NCI-H1436 (cell line): ENCODE measurements around the gene BTN3A1.
A peak's percentile ranks its signal among the peaks of the same experiment; 100 is the strongest.
"Not testable (repeated sequence)": the region's sequence is repeated elsewhere in the genome, so short reads cannot be mapped to it uniquely, and the experiment has no call there.

Experiments used
- DNase-seq: peaks from one replicate; lab custom pipeline; 2025; lab: John Stamatoyannopoulos, UW

Gene BTN3A1

DNA sequence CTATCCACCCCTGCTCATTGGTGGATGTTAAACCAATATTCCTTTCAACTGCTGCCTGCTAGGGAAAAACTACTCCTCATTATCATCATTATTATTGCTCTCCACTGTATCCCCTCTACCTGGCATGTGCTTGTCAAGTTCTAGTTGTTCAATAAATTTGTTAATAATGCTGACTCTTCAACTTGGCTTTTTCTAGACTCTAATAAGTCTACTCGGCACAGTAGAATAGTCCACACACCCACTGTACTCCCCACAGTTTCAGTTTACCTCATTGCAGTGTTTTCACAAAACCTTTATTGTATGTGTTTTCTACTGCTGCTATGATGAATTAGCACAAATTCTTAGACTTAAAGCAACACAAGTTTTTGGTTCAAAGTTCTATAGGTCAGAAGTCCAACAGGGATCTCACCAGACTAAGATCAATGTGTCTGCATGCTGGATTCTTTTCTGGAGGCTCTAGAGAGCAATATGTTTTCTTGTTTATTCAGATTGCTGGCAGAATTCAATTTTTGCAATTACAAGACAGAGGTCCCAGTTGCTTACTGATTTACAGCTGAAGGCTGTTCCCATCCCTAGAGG, 13.1 kb downstream of the BTN3A1 start:
- no peak for DNase-seq

DNA sequence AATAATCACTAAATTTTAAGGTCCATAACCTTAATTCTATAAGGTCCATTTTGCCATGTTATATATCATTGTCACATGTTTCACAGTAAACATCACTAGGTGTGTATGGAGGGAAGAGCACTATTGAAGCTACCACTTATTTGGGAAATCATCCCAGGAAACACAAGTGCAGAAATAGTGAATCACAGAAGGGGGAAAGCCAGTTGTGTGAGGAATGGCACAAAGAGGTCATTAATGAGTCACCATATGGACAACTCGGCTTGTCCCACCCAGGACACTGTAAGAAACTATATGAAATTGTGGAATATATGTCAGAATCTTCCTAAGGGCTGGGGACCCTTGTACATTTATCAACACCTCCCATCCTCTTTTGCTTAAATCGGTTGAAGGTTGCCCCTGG, 13.7 kb downstream of the BTN3A1 start:
- no peak for DNase-seq

DNA sequence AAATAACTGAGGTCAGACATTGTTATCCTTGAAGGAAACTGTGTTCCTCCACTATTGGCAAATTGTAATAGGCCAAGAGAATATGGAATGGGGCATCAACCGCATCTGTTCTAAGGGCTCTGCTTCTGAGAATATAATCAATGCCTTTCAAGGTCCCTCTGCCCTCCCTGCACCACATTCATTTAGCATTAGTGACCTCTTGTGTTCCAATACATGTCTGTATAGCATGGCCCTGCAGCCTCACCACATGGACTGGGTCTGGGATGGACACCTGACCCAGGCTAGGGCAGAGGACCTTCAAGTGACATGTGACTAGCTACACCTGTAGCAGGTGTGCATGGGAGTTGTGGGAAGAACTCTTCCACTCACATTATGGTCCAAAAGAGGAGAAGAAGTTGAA, 14.2 kb downstream of the BTN3A1 start:
- no peak for DNase-seq

DNA sequence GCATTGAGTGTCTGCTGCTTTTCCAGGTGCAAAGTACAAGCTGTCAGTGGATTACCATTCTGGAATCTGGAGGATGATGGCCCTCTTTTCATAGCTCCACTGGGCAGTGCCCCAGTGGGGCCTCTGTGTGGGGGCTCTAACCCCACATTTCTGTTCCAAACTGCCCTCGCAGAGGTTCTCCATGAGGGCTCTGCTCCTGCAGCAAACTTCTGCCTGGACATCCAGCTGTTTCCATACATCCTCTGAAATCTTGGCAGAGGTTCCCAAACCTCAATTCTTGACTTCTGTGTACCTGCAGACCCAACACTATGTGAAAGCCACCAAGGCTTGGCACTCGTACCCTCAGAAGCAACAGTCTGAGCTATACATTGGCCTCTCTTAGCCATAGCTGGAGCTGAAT, 16.0 kb downstream of the BTN3A1 start:
- DNase-seq, result not testable (repeated sequence)

DNA sequence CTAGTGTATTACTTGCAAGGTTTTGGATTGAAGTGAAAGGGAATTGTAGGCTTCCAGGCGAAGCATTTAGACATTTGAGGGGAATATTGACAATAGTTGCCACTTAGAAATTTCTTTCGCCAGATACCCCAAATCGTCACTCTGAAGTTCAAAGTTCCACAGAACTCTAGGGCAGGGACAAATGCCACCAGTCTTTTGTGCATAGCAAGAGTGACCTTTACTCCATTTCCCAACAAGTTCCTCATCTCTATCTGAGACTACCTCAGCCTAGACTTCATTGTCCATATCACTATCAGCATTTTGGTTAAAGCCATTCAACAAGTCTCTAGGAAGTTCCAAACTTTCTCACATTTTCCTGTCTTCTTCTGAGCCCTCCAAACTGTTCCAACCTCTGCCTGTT, 16.7 kb downstream of the BTN3A1 start:
- not testable (repeated sequence) for DNase-seq

DNA sequence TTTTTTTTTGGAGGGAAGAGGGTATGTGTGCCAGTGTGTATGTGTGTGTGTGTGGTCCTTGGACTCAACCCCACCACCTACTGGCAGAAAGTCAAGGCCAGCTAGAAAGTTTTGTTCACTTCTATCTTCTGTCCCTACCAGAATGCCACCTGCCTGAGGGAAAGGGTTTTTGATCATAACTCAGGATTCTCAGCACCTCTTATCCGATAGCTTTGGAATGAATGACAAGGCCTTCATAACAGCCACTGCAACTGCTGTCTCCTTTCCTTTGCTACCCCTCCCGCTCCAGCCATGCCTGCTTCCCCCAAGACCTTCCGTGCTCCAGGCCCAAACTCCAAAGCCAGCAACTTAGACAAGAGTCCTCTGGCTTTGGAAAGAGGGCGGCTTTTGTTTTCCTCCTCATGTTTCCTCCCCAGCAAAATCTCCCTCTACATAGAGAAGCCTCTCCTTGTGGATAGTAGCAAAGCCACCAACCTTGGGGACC, 18.7 kb downstream of the BTN3A1 start:
- DNase-seq, result no peak

DNA sequence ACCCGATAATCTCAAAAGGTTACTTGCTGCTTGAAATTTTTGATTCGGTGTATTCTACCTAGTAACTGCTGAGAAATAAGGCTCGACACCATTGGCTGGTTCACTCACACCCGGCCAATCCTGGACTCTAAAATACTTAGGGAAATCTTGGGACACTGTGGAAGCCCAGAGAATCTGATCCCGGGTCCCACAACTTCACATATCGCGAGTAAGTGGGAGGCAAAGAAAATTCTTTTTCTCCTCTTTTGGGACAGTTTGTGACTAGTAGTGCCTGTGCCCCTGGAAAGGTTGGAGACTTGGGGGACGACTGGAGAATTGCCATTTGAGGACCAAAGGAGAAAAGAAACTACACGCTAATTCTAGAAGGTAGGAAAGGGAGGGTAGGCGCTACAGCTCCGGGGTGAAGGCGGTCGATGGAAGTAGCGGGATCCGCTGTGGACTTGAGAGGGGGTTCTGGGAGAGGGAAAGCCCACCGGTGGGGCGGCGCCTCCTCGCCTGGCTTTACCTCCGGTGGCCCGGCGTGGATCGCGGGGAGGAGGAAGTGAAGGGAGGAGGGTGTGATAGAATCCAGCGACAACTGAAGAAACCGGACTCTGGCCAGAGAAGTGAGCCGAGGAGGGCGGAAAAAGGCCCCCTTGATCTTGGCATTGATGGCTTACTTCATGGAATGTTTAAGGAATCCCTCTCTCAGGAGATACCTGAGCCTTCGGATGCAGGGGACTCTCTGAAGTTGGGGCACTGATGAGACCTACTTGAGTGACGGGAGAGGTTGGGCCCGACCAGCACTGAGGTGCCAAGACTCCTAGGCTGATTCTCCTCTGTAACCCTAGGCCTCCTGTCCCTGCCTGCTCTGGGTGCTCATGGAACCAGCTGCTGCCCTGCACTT, 19.4 kb downstream of the BTN3A1 start:
- peak; percentile 63 for DNase-seq

DNA sequence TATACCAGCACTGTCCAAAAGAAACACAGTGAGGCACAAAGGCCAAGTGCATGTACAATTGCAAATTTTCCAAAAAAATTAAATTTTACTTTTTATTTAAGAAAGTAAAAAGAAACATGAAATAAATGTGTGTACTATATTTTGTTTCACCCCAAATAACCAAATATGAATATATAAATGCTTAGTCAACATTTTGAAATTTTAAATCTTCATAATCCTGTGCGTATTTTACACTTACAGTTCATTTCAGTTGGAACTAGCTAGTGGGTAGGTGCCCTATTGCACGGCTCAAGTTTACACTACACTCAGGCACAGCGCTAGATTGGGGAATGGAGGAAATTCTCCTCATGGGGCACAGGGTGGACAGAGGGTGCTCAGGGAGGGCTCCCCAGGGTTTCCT, 20.3 kb downstream of the BTN3A1 start:
- no peak for DNase-seq

DNA sequence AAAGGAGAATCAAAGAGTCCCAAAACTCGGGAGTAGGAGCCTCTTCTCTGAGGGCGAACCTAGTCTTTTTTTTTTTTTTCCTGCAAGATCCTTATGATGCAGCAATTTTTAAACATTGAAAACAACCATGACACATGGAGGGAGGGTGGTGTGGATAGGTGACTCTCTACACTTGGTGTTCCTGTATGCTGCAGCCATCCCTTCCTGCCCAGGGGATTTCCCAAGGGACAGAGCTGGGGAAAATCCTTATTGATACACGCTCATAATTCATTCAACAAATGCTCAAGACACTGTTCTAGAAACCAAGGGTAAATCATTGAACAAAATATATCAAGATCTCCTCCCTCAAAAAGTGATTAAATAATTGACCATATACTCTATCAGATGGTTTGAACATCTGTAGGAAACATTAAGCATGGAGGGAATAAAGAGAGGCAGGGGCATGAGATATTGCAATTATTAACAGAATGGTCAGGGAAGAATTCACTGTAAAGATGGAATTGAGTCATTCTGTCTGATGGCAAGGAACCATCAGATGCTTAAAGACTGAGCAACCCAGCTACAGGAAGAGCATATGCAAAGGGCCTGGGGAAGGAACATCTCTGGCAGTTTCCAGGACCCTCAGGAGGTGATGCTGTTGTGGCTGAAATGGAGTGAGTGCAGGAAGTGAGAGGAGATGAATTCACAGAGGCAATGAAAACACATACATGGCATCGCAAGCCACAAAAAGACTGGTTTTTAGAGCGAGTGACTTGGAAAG, 24.8 kb downstream of the BTN3A1 start:
- no peak for DNase-seq

DNA sequence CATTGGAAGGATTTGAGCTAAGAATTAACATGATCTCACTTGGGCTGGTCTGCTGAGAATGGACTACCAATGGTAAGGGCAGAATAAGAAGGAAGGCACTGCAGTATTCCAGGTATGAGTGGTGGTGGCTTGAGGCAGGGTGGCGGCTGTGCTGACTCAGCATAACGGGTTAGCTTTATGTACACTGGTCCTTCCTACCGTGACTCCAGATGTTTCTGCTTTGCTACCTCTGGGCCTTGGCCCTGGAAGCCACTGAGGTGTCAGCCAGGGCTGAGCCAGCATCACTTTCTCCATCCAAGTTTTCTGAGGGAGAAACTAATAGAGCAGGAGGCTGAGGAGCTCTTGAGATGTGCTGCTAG, 25.4 kb downstream of the BTN3A1 start:
- DNase-seq, result no peak

DNA sequence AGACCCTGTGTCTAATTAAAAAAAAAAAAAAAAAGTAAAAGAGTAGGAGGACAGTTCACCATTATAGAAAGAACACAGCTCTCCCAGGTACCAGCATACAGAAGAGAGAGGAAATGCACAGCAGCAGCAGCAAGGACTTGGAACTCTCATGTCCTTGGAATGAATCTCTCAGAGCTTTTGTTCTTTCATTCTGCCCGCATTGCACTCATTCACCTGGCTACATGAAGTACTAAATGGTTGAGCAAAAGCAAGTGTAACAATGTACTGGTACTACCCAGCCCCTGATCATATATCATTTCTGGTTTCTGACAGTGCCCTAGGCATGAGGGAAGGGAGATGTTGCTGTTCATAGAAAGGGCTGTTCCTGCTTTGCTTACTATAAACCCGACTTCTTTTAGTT, 26.1 kb downstream of the BTN3A1 start:
- no peak for DNase-seq

DNA sequence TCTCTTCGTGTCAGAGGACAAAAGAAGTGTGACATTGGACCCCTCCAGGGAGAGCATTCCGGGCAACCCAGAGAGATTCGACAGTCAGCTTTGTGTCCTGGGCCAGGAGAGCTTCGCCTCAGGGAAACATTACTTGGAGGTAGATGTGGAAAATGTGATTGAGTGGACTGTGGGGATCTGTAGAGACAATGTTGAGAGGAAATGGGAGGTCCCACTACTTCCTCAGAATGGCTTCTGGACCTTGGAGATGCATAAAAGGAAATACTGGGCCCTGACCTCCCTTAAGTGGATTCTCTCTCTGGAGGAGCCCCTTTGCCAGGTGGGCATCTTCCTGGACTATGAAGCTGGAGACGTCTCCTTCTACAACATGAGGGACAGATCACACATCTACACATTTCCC, 28.7 kb downstream of the BTN3A1 start:
- DNase-seq, result no peak

DNA sequence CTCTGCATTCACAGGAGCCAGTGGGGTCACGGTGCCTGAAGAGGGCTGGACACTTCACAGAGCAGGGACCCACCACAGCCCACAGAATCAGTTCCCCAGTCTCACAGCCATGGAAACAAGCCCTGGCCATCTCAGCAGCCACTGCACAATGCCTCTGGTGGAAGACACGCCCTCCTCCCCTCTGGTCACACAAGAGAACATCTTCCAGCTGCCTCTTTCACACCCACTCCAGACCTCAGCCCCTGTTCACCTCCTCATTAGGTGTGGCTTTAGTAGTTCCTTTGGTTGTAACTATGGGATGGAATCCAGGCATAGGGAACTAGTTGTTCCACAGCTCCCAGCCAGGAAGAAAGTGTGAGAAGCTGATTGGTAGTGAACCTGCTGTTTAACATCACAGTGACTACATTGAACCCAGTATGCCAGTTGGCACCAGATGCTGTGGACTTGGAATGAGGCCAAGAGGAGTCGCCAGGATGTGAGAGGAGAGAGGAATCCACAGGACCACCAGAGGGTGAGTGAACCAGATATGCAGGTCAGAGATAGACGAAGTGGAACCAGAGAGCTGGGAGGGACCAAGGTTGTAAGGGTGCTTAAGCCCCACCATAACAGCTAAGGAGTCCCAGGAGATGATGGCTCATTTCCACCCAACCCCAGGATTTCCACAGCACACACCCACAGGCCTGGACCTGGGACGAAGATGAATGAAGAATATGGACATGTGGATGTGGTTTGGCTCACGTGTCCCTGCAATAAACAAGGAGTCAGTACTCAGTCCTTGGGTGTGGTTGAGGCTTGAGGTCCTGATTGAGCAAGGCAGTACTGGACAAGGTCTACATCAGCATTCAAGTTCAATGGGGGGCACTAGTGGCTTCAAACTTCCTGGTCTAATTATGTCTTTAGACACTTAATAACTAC, 29.4 kb downstream of the BTN3A1 start:
- no peak for DNase-seq

DNA sequence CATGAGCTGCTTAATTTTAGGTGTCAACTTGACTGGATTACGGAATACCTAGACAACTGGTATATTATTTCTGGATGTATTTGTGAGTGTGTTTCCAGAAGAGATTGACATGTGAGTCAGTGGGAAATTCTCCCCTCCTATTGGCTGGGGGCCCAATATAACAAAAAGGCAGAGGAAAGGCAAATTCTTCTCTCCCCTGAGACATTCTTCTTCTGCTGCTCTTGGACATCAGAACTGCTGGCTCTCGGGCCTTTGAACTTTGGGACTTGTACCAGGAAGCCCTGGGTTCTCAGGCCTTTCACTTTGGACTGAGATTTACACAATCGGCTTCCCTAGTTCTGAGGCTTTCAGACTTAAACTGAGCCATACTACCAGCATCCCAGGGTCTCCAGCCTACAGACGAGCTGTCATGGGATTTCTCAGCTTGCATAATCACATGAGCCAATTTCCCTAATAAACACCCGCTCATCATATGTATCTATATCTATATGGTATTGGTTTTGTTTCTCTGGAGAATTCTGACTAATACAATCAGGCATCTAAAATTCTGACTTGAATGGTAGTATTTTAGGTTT, 30.6 kb downstream of the BTN3A1 start:
- DNase-seq, result no peak

DNA sequence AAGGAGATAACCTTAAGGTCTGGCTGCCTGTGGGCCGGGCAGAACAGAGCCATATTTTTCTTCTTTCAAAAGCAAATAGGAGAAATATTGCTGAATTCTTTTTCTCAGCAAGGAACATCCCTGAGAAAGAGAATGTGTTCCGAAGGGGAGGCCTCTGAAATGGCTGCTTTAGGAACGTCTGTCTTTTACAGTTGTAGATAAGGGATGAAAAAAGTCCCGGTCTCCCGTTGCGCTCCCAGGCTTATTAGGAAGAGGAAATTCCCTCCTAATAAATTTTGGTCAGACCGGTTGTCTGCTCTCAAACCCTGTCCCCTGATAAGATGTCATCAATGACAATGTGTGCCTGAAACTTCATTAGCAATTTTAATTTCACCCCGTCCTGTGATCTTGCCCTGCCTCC, 31.6 kb downstream of the BTN3A1 start:
- DNase-seq, result not testable (repeated sequence)

DNA sequence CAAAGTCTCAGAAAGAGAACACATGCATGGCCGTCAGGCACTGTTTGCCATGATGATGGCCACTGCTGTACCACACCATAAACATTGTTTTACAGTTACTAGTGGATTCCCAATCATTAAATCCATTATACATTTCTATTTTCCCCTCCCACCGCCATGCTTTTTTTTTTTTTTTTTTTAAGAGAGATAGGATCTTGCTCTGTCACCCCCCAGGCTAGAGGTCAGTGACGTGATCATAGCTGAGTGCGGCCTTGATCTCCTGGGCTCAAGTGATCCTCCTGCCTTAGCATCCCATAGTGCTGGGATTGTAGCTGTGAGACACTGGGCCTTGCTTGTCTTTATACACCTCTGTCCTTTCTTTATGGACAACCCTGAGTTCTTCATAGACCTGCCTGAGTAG, 33.9 kb downstream of the BTN3A1 start:
- no peak for DNase-seq

DNA sequence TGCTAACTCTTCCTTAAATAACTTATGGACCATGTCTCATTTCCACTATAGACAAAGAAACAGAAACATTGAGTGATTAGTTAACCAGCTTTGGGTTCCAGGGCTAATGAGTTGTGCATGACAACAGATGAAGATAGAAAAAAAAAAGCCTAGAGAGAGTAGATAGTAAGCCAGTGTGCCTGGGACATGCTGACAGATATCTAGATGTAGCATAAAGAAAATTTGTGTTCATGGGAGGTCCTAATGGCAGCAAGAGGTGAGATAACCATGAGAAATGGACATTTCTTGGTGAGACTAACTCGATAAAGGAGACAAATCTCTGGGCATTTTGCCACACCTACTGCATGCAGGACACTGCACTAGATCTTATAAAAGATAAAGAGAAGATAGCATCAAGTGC, 35.5 kb downstream of the BTN3A1 start:
- DNase-seq, result no peak

DNA sequence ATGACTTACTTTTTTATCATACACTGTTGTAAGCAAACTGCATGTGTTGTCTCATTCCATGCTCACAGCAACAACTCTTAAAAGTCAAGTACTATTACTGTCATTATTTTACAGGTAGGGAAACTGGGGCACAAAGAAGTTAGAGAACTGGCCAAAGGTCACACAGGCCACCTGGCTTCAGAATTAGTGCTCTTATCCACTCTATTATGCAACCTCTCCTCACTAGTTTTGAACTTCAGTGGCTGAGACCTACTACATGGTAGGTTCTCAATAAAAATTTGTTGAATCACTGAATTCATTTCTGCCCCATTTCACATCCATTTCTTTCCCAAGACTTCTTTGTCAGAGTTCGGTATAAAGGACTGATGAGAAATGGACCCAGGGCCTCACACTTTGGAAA, 35.9 kb downstream of the BTN3A1 start:
- DNase-seq, result no peak

DNA sequence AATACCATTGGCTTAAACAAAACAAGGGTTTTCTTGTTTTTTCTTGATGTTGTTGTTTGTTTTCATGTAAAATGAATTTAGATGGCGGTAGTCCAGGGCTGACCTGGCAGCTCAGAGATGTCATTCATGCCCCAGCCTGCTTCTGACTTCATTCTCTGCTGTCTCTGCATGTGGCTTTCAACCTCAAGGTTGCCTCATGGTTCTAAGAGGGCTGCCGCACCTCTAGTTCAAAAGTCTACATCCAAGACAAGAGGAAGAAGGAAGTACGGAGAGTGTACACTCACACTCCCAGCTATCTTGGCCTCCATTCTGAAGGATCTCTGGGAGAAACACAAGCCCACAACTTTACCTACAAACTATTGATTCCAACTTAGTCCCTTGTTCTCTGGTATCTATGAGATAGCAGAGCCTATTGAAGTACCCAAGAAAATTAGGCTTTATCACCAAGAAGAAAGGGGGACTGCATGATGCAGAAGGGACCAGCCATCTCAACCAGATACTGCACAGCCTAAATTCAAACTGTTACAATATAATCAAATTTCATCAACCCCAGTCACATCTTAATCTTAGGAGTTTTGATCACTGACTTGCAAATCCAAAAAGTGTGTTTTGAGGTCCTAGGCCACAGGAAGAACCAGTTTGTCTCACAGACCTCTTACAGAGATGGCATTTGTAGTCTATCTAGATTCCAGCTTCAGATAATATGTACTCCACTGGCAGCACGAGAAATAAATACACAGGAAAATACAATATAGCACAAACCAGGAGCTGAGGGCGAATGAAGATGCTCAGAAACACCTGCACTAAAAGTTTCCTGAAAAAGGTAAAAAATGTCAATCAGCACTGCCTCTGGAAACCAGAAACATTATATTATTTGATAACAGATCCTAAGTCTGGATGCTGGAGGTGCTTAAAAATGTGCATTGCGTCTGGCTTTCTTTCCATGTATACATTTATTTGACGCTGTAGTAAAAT, 37.4 kb downstream of the BTN3A1 start:
- DNase-seq, result no peak

DNA sequence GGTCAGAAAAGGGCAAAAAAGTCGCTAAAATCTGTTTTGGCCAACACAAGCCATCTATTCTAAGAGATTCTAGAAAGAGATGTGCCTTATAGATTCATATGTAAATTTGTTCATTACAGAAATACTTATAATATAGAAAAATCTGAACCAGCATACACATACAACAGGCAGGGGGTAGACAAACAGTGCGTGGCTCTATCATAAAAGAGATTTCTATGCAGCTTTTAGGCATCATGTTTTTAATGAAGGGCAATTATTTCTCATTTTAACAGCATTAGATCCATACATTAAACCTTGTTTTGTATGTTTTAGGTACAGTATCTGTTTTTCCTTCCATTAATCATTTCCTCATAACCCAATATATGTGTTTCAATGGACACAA, 38.9 kb downstream of the BTN3A1 start:
- no peak for DNase-seq
